ENCODE measurements around the gene SLC25A12.

GRCh38 chr2:171858397-171858958 is 35.6 kb downstream of the SLC25A12 start:
- TF ChIP-seq CTCF (IDR thresholded peaks at IDR 0.05; ENCODE audit: low read depth, low read length) (no peak), POLR2A (IDR thresholded peaks at IDR 0.05; ENCODE audit: extremely low read depth, insufficient read length) (no peak), MAX (IDR thresholded peaks at IDR 0.05; ENCODE audit: low read depth, low read length) (no peak), MYC (IDR thresholded peaks at IDR 0.05; ENCODE audit: low read depth, low read length) (no peak)
